Neural cell (in vitro differentiated cells): ENCODE data around the gene COL21A1. TPM values are rescaled to one million over a fixed set of nuclear protein-coding genes. Genes with fewer than 3 reads are reported as not detected.

Source experiments
- H2AFZ ChIP-seq: fragments of 200-600, 300-800 bp; sonication (generic), shearing (Covaris generic); 2 replicates; pipeline ENCODE4 v1.6.0; 2014; ENCODE audit warnings: low read depth, mild to moderate bottlenecking, antibody characterized with exemption, low read length, moderate library complexity
- H3F3A ChIP-seq: fragments of 200-600 bp; shearing (Covaris generic); 2 replicates; pipeline ENCODE4 v1.6.1; 2016; ENCODE audit warnings: mild to moderate bottlenecking, moderate library complexity, mixed read lengths, antibody characterized with exemption, low read length; ENCODE audit not compliant: insufficient read depth, poor library complexity, severe bottlenecking
- H3K27ac ChIP-seq: fragments of 200-600, 300-800 bp; sonication (generic), shearing (Covaris generic); 2 replicates; pipeline ENCODE4 v1.5.1; 2014; ENCODE audit warnings: mild to moderate bottlenecking, low read length, moderate library complexity
- H3K27me3 ChIP-seq: fragments of 300-800, 200-600 bp; sonication (generic), shearing (Covaris generic); 2 replicates; pipeline ENCODE4 v1.6.0; 2014; ENCODE audit warnings: mild to moderate bottlenecking, low read depth, low read length, moderate library complexity; ENCODE audit not compliant: insufficient read depth
- H3K36me3 ChIP-seq: fragments of 300-800, 200-600 bp; sonication (generic), shearing (Covaris generic); 2 replicates; pipeline ENCODE4 v1.5.1; 2014; ENCODE audit warnings: mild to moderate bottlenecking, antibody characterized with exemption, low read length, moderate library complexity; ENCODE audit not compliant: insufficient read depth
- H3K4me2 ChIP-seq: fragments of 300-800, 200-600 bp; sonication (generic), shearing (Covaris generic); 2 replicates; pipeline ENCODE4 v1.6.0; 2014; ENCODE audit warnings: mild to moderate bottlenecking, low read length
- H3K4me3 ChIP-seq: fragments of 300-800, 200-600 bp; sonication (generic), shearing (Covaris generic); 2 replicates; pipeline ENCODE4 v1.5.1; 2014; ENCODE audit warnings: mild to moderate bottlenecking, low read length, moderate library complexity
- H3K79me2 ChIP-seq: fragments of 200-600 bp; shearing (Covaris generic); replicated peaks from 2 replicates; pipeline ENCODE4 v1.6.0; 2014; ENCODE audit warnings: mild to moderate bottlenecking, low read length, moderate library complexity; ENCODE audit not compliant: insufficient read depth
- H3K9ac ChIP-seq: fragments of 300-800, 200-600 bp; sonication (generic), shearing (Covaris generic); 2 replicates; pipeline ENCODE4 v1.6.1; 2016; ENCODE audit warnings: mild to moderate bottlenecking, low read length, mixed read lengths
- H3K9me2 ChIP-seq: fragments of 200-600 bp; shearing (Covaris generic); 2 replicates; pipeline ENCODE4 v1.6.1; 2016; ENCODE audit warnings: mild to moderate bottlenecking, low read length, mixed read lengths; ENCODE audit not compliant: insufficient read depth
- H3K9me3 ChIP-seq: fragments of 200-600, 300-800 bp; sonication (generic), shearing (Covaris generic); 2 replicates; pipeline ENCODE4 v1.6.1; 2016; ENCODE audit warnings: mild to moderate bottlenecking, mixed run types, low read length, moderate library complexity, mixed read lengths
- H4K20me1 ChIP-seq: fragments of 200-600 bp; shearing (Covaris generic); 2 replicates; pipeline ENCODE4 v1.6.1; 2016; ENCODE audit warnings: mild to moderate bottlenecking, mixed run types; ENCODE audit not compliant: insufficient read depth
- EP300 ChIP-seq: fragments of 450-650 bp; conservative IDR thresholded peaks from 2 replicates; pipeline ENCODE4 v1.6.1; 2014; ENCODE audit warnings: antibody characterized with exemption, mild to moderate bottlenecking, moderate library complexity; ENCODE audit not compliant: poor library complexity, severe bottlenecking
- EZH2 ChIP-seq: fragments of 200-600, 300-800 bp; shearing (Covaris generic), sonication (generic); IDR thresholded peaks from 2 replicates; pipeline ENCODE4 v1.6.1; 2014; ENCODE audit warnings: antibody characterized with exemption, low read length, borderline replicate concordance, mild to moderate bottlenecking; ENCODE audit not compliant: insufficient read depth, poor library complexity, severe bottlenecking
- MXI1 ChIP-seq: fragments of 450-650 bp; conservative IDR thresholded peaks from 2 replicates; pipeline ENCODE4 v1.6.1; 2014; ENCODE audit warnings: antibody characterized with exemption, mild to moderate bottlenecking; ENCODE audit not compliant: poor library complexity, severe bottlenecking
- POLR2AphosphoS5 ChIP-seq: IDR thresholded peaks from 2 replicates; pipeline ENCODE4 v1.6.1; 2012
- RAD21 ChIP-seq: fragments of 450-650 bp; conservative IDR thresholded peaks from 2 replicates; pipeline ENCODE4 v1.6.1; 2014; ENCODE audit warnings: antibody characterized with exemption, mild to moderate bottlenecking, moderate library complexity
- SMC3 ChIP-seq: fragments of 450-650 bp; conservative IDR thresholded peaks from 2 replicates; pipeline ENCODE4 v1.6.1; 2014; ENCODE audit warnings: antibody characterized with exemption, mild to moderate bottlenecking, moderate library complexity; ENCODE audit not compliant: poor library complexity
- TAF1 ChIP-seq: IDR thresholded peaks from 2 replicates; pipeline ENCODE4 v1.6.1; 2012; ENCODE audit warnings: low read depth
- polyA plus RNA-seq: library from polyadenylated mRNA; depleted of rRNA; stranded (reverse); fragments of >200 nt; gene quantifications from 2 replicates; pipeline ENCODE4 v1.2.3, GENCODE V29; 2014
- TF ChIP-seq, protein P1 (sequence below): IDR thresholded peaks from 2 replicates; pipeline ENCODE4 v1.6.1; 2012; ENCODE audit warnings: borderline replicate concordance
- TF ChIP-seq, protein P2 (sequence below): fragments of 450-650 bp; IDR thresholded peaks from 2 replicates; pipeline ENCODE4 v1.5.1; 2014; ENCODE audit warnings: antibody characterized with exemption, mild to moderate bottlenecking, moderate library complexity; ENCODE audit not compliant: poor library complexity, severe bottlenecking

The COL21A1 gene
- polyA plus RNA-seq, 1 donor from 2014 or later, result 0.25 TPM

DNA sequence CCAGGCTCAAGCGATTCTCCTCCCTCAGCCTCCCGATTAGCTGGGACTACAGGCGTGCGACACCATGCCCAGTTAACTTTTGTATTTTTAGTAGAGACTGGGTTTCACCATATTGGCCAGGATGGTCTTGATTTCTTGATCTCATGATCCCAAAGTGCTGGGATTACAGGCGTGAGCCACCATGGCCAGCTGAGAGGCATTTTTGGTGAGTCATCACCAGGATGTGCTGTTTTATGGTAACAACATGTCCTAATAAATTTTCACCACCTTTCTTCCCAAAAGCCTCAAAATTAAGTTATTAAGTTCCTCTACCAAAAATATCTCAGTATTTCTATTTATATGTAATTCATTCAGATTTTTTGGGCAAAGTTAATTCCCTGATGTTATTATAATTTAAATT lies 53.5 kb downstream of the COL21A1 start:
- no peaks in the 10 kb centered on the region for H3K79me2 ChIP-seq
- no peaks in the 10 kb centered on the region for H3K9me3 ChIP-seq
- no peak overlapping the region for H2AFZ ChIP-seq
- H3K9me2 ChIP-seq, result no peaks in the 10 kb centered on the region
- H3K36me3 ChIP-seq, result no peaks in the 10 kb centered on the region
- no peak overlapping the region for H3K27ac ChIP-seq
- H3F3A ChIP-seq, result no peaks in the 10 kb centered on the region
- TF ChIP-seq POLR2AphosphoS5 (no peak), TAF1 (no peak), EZH2 (no peak), EP300 (no peak), RAD21 (no peak), MXI1 (no peak), SMC3 (no peak)
- TF ChIP-seq, protein P1, sequence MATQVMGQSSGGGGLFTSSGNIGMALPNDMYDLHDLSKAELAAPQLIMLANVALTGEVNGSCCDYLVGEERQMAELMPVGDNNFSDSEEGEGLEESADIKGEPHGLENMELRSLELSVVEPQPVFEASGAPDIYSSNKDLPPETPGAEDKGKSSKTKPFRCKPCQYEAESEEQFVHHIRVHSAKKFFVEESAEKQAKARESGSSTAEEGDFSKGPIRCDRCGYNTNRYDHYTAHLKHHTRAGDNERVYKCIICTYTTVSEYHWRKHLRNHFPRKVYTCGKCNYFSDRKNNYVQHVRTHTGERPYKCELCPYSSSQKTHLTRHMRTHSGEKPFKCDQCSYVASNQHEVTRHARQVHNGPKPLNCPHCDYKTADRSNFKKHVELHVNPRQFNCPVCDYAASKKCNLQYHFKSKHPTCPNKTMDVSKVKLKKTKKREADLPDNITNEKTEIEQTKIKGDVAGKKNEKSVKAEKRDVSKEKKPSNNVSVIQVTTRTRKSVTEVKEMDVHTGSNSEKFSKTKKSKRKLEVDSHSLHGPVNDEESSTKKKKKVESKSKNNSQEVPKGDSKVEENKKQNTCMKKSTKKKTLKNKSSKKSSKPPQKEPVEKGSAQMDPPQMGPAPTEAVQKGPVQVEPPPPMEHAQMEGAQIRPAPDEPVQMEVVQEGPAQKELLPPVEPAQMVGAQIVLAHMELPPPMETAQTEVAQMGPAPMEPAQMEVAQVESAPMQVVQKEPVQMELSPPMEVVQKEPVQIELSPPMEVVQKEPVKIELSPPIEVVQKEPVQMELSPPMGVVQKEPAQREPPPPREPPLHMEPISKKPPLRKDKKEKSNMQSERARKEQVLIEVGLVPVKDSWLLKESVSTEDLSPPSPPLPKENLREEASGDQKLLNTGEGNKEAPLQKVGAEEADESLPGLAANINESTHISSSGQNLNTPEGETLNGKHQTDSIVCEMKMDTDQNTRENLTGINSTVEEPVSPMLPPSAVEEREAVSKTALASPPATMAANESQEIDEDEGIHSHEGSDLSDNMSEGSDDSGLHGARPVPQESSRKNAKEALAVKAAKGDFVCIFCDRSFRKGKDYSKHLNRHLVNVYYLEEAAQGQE, result no peak
- TF ChIP-seq, protein P2, sequence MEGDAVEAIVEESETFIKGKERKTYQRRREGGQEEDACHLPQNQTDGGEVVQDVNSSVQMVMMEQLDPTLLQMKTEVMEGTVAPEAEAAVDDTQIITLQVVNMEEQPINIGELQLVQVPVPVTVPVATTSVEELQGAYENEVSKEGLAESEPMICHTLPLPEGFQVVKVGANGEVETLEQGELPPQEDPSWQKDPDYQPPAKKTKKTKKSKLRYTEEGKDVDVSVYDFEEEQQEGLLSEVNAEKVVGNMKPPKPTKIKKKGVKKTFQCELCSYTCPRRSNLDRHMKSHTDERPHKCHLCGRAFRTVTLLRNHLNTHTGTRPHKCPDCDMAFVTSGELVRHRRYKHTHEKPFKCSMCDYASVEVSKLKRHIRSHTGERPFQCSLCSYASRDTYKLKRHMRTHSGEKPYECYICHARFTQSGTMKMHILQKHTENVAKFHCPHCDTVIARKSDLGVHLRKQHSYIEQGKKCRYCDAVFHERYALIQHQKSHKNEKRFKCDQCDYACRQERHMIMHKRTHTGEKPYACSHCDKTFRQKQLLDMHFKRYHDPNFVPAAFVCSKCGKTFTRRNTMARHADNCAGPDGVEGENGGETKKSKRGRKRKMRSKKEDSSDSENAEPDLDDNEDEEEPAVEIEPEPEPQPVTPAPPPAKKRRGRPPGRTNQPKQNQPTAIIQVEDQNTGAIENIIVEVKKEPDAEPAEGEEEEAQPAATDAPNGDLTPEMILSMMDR, result no peak
- H3K4me3 ChIP-seq, result no peak overlapping the region
- no peak overlapping the region for H3K4me2 ChIP-seq
- H3K27me3 ChIP-seq, result no peaks in the 10 kb centered on the region
- no peaks in the 10 kb centered on the region for H4K20me1 ChIP-seq
- H3K9ac ChIP-seq, result no peak overlapping the region

DNA sequence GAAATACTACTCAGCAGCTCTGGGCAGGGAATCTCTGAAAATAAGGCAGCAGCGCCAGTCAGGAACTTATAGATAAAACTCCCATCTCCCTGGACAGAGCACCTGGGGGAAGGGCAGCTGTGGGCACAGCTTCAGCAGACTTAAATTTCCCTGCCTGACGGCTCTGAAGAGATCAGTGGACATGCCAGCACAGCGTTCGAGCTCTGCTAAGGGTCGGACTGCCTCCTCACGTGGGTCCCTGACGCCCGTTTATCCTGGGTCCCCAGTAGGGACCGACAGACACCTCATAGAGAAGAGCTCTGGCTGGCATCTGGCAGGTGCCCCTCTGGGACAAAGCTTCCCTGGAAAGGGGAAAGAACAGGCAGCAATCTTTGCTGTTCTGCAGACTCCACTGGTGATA lies 59.0 kb downstream of the COL21A1 start:
- Histone ChIP-seq H3F3A (no peaks in the 10 kb centered on the region), H3K9me3 (no peaks in the 10 kb centered on the region), H2AFZ (no peak overlapping the region), H3K27me3 (no peaks in the 10 kb centered on the region), H3K9me2 (no peaks in the 10 kb centered on the region), H3K4me3 (no peak overlapping the region), H3K9ac (no peak overlapping the region), H3K4me2 (no peak overlapping the region), H3K27ac (no peak overlapping the region), H4K20me1 (no peaks in the 10 kb centered on the region), H3K36me3 (no peaks in the 10 kb centered on the region), H3K79me2 (no peaks in the 10 kb centered on the region)
- TF ChIP-seq, protein P1, result no peak
- no peak for TF ChIP-seq SMC3
- no peak for TF ChIP-seq MXI1
- TF ChIP-seq EP300, result no peak
- TF ChIP-seq POLR2AphosphoS5, result no peak
- no peak for TF ChIP-seq EZH2
- TF ChIP-seq TAF1, result no peak
- TF ChIP-seq, protein P2, result no peak
- TF ChIP-seq RAD21, result no peak
